ENCODE data around the gene MAGI2. TPM values are rescaled to one million over a fixed set of nuclear protein-coding genes. Genes with fewer than 3 reads are reported as not detected.

MAGI2 gene
- total RNA-seq, 2 donors from 2014 or later: 17.9 to 21.0 TPM

DNA sequence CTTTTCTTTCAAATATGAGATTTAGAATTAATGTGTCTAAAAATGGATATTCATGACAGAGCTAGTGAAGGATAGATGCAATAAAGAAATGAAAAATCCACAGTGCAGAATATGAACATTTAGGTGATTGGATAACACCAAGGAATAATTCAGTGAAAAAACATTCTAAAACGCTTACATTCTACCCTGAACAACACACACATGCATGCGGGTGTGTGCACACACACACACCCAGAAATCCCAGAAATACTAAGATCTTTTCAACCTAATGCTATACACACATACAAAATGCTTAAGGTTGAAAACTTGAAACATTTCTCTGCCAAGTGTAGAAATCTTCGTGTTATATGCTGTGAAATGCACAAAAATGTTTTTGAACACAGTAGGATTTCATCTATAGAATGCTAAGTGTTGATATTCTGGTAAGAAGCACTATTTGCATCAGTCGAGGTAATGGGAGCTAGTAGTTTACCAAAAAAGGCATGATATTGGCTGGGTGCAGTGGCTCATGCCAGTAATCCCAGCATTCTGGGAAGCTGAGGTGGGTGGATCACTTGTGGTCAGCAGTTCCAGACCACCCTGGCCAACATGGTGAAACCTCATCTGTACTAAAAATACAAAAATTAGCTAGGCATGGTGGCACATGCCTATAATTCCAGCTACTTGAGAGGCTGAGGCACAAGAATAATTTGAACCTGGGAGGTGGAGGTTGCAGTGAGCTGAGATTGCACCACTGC lies 1054.3 kb downstream of the MAGI2 start:
- DNase-seq (ENCODE audit: low spot score): no peak
- intact Hi-C loops (cut with DNase I): no loop called here

DNA sequence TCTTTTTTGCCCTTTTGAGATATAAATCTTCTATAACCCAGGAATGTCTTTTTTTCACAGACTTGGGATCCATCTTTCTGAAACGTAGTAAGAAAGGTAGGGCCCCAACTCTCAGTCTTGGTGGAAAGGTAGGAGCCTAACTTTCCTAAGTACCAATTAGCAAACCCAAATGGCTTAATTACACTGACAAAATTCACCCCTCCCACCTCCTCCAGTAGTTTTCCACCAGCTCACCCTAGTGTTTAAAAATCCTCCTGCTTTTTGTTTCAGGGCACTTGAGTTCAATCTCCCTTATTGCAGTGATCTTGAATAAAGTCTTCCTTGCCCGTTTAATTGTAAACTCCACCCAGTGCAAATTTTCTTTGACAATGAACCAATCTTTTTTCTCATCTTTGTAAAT lies 1054.9 kb downstream of the MAGI2 start:
- DNase-seq (ENCODE audit: low spot score): no peak
- intact Hi-C loops (cut with DNase I): no loop called here

DNA sequence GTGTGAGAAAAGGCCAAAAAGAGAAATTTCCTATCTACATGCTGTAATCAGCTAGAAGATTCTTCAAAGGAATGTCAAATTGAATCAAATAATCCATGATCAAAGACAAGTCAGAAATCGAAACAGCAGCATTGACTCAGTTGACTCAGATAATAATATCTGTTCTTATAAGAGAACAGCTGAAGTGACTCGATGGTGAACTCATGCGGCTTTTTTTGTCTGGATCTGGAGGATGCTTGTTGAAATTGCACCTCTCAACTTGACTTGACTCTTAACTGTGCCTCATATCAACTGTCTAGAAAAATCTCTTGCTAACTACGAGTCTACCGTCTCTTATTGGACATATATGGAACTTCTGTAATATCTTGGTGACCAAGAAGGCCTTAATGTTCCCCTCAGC lies 1055.4 kb downstream of the MAGI2 start:
- DNase-seq (ENCODE audit: low spot score): no peak
- intact Hi-C loops (cut with DNase I): no loop called here

DNA sequence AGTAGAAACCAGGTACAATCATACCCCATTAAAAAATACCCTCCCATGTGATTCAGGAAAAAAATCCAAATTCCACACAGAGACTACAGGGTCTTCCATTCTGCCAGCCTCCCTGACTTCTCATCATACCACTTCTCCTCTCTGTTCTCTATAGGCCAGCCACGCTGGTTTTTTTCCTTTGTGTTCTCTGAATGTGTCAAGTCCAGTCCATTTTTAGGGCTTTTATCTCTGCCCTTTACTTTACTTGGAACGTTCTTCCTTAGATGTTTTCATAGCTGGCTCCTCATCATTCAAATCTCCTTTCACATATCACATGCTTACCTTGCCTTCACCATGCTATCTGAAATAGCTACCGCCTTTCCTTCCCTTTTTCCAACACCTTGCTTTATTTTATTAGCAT lies 1057.3 kb downstream of the MAGI2 start:
- no peak for DNase-seq (ENCODE audit: low spot score)
- intact Hi-C loops (cut with DNase I): no loop called here

DNA sequence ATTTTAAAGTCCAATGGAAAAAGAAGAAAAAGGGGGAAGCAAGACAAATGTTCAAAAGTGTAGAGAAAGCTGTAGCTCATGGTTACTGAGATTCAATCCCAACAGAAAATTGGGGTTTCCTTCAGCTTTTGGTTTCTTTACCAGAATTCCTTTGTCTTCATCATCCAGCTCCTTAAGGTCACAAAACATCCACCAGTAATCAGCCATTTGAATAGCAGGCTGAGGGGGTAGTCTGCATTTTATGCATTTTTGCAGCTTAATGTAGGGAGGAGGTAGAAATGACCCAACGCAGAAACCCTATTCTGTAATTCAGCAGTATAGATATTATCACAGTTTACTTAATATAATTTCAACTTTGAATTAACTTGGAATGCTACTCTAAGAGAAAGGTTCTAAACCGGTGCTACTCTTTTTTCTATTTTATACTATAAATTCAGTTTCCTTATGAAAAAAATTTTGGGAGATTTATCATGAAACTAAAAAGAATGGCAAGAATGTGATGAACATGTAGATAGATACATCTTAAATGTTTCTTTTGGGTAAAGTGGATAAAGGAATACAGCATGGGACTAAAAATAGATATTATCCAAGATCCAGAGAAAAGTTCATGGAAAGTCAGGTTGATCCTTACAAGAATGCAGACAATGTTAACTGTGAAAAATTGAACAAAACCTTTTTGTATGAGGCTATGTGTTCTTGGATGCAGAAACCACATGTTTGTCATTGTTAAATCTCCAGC lies 1058.0 kb downstream of the MAGI2 start:
- intact Hi-C loops (cut with DNase I): no loop called here
- DNase-seq (ENCODE audit: low spot score): no peak

DNA sequence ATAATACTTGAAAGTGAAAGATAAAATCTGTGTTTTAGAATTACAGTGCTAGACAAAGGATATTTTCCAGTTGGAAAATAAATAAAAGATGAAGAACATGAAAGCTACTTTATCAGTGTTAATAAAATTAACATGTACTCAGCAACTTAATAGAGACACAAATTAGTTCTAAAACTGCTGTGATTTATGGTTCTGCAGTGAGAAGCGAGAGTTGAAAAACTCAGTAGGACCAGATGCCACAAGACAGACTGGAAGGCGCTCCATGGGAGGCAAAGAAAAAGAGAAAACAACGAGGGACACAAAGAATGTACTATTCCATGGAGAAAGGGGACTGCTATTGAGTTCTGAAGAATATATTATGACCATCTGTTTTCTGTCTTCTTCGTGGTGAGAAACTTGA lies 1064.4 kb downstream of the MAGI2 start:
- no peak for DNase-seq (ENCODE audit: low spot score)
- intact Hi-C loops (cut with DNase I): no loop called here

DNA sequence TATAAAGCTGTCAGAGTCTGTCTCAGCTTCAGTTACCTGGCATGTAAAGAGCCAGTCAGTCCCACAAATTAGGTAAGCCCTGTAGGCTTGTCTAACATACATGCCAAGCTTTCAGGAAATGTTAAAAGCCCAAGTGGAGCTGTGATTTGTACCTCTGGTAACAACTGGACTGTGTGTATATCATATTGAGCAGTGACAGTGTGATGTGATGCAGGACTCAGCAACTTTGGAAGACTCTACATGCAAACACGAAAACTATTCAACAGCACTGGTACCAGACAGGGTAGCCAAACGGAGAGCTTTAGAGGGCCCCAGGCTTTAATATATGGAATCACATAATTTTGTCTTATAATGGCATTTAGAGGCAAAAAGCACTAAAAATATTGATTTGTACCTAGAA lies 1066.9 kb downstream of the MAGI2 start:
- intact Hi-C loops (cut with DNase I): no loop called here
- DNase-seq (ENCODE audit: low spot score): no peak

DNA sequence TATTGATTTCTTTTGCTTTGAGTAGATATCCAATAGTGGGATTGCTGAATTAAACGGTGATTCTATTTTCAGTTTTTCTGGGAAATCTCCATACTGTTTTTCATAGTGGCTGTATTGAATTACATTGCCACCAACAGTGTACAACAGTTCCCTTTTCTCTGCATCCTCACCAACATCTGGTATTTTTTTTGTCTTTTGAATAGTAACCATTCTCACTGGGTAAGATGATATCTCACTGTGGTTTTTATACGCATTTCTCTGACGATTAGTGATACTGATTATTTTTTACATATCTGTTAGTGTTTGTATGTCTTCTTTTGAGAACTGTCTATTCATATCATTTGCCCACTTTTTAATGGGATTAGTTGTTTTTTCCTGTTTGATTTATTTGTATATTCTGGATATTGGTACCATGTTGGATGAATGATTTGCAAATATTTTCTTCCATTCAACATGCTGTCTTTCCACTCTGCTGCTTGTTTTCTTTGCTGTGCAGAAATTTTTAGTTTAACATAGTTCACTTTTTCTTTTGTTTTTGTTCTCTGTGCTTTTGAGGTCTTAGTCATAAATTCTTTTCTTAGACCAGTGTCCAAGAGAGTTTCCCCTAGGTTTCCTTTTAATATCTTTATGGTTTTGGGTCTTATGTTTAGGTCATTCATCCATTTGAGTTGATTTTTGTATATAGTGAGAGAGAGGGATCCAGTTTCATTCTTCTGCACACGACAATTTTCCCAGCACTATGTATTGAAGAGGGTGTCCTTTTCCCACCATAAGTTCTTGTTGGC lies 1070.2 kb downstream of the MAGI2 start:
- DNase-seq (ENCODE audit: low spot score): no peak
- intact Hi-C loops (cut with DNase I): no loop called here

DNA sequence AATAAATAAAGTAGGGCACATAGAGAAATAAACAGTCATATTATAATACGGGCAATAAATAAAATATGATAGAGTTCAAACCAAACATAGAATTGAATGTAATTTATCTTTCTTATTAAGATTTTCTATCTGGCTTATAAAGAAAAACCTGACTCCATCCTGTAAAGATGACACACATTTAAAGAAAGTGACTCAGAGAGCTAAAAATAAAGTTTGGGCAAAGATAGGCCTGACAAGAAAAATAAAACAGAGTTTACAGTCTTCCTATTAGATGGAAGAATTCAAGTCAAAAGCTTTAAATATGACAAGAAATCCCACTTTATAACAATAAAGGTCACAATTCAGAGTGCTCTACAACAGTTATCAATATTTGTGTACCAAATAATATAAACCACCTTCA lies 1074.3 kb downstream of the MAGI2 start:
- DNase-seq (ENCODE audit: low spot score): no peak
- intact Hi-C loops (cut with DNase I): no loop called here

DNA sequence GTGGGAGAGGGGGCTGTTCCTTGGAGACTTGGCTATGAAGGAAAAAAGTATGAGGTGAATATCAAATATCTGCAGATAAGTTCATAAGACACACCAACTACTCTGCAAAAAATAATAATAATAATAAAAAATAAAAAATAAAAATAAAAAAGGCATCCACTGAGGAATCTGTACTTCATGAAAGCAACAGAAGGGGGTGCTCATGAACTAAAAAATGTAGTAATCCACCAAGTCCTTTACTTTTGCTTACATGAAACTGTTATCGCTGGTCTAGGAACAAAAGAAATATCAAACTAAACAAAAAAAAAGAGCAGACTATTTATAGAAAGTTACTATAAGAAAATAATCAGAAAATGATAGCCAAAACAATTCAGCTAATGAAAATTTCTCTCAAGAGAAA lies 1075.9 kb downstream of the MAGI2 start:
- intact Hi-C loops (cut with DNase I): no loop called here
- DNase-seq (ENCODE audit: low spot score): no peak

DNA sequence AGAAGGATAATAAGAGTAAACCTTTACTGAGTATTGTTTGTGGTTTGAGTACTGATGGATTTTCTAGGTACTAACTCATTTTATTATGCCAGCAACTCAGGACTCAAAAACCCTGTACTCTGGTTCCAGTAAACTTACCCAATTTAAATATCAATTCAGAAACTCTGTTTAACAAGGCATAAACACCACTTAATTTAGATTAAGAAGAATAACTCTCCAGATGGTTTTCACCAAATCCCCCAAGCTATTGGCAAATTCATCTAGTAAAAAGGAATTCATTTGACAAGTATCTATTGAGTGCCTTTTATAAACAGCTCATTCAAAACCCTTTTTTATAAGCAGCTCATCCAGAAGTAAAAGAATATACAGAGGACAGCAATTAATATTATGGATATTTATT lies 1082.5 kb downstream of the MAGI2 start:
- DNase-seq (ENCODE audit: low spot score): no peak
- intact Hi-C loops (cut with DNase I): no loop called here

DNA sequence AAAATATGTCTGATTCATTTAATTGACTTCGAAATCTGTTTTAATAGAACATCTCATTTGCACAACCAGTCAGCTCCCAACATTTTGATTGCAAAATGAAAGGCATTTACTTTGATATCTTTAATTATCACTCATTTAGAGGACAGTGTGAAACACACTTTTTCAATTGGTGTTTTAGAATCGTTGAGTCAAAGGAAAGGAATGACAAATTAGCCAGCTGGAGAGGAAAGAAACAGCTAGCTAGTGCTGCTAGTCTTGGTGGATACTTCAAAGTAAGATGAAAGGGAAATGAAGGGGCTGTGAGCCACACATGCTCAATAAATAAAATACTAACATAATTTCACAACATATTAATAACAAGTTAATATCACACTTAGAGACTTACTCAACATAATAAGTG lies 1084.7 kb downstream of the MAGI2 start:
- DNase-seq (ENCODE audit: low spot score): no peak
- intact Hi-C loops (cut with DNase I): no loop called here

DNA sequence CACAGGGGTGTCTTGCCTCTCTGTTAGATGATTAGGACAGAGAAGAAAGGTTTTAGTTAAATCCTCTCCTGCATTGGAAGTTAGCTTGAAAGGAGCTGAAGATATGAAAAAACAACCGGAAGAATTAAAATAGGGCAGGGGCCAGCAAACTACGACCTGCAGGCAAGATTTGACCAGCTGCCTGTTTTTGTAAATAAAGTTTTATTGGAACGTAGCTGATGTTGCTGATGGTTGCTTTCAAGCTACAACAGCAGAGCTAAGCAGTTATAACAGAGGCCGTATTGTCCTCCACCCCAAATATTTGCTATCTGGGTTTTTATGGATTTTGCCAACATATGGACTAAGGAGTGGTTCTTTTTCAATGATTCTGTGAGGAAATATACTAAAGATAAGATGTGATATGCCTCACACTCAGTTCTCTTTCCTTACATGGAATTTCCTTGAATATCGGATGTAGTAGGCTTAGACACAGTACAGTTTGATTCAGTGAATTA lies 1086.1 kb downstream of the MAGI2 start:
- intact Hi-C loops (cut with DNase I): no loop called here
- DNase-seq (ENCODE audit: low spot score): no peak

DNA sequence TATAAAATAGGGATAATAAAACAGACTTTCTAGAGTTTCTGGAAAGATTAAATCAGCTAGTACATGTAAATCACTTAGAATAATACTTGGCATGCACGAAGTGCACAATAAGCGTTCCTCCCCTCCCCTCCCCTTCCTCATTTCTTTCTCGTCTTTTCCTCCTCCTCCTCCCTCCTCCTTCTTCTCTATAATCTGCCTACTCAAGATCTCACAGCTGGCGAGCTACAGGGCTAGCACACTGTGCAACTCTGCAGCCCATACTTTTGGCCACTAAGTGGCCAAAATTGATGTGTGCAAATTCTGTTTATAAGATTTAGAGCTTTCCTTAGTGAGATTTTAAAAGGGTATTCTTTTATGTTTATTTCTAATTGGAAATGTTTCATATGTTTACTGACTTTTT lies 1089.6 kb downstream of the MAGI2 start:
- intact Hi-C loops (cut with DNase I): no loop called here
- no peak for DNase-seq (ENCODE audit: low spot score)

DNA sequence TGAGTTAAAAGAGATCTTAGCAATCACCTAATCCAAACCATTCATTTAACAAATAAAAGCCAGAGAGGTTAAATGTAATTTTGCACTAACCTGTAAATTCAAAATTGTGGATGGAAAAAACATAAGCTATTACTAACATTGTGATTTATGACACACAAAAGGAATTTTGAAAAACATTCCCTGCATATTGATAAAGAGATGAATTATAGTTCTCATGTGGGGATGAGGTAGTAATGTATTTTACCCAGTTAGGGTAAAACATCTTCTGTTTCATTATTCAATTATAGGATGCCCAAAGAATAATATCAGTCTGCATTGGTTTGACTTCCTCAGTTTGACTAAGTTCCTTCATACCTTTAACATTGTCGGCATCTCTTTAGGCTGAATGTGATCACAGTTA lies 1093.6 kb downstream of the MAGI2 start:
- intact Hi-C loops (cut with DNase I): no loop called here
- DNase-seq (ENCODE audit: low spot score): no peak

DNA sequence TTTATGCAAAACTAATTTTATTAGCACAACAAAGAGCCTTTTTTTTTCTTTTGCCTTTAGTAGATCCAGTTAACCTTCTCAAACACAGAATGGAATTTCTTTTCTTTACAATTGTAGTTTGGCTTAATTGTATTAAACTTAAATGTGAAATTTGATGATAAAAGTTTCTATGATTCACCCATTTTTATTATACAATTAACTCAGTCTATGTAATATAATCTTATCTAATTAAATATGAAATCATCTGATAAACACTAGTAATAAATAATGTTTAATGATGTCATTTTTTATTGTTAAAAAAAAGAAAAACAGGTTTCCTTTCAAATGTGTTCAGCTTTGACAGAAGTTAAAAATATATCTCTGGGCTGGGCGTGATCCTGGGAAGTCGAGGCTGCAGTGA lies 1095.8 kb downstream of the MAGI2 start:
- intact Hi-C loops (cut with DNase I): no loop called here
- no peak for DNase-seq (ENCODE audit: low spot score)

DNA sequence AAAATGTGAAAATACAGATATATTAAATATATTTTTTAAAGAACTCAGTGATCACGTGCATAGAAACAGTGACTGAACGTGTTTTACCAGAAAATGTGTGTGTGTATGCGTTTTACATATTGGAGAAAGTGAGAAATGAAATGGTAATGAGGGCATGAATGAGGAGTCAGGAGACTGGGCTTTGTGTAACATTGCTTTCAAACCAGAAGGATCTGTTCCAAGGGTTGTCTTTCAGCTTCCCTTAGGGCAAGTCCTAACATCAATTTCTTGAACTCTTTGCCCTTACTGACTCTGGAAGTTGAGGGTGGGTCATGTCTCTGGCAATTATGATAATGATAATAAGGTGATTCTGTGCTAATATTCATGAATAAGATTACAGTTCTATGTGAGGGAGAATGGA lies 1097.6 kb downstream of the MAGI2 start:
- intact Hi-C loops (cut with DNase I): no loop called here

DNA sequence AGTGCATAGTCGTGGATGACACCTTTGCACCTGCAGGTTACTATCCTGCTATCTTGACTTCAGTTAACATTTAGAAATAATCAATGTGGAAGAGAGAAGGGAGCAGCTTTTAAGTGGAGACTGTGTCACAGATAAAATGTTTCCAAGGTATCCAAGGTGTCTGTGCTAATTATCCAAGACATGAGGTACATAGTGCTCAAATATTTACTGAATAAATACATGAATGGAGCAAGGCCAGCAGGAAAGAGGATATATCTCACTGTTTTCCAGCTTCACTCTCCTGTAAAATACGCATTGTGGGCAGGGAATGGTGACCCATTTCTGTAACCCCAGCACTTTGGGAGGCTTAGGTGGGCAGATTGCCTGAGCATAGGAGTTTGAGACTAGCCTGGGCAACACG lies 1102.5 kb downstream of the MAGI2 start:
- no peak for DNase-seq (ENCODE audit: low spot score)
- intact Hi-C loops (cut with DNase I): no loop called here

More for the DNA sequence above, 1097.6 kb downstream of the MAGI2 start:
- DNase-seq (ENCODE audit: low spot score): no peak

DNA sequence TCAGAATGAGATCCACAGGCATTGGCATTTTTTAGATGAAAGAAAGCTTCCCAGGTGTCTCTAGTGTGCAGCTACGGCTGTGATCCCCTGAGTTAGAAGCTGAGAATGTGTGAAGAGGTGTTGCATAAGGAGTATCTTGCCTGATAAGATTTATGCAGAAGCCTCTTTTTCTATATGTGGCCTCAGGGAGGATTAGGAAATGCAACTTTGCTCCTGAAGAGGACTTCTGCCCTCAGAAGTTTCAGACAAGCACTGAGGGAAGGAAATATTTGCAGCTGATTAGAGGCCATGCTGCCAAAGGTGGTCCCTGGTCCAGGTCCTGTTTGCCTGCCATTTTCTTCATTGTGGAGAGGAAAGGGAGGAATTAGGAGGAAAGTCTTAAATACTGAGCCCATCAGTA lies 1103.1 kb downstream of the MAGI2 start:
- intact Hi-C loops (cut with DNase I): no loop called here
- DNase-seq (ENCODE audit: low spot score): no peak

DNA sequence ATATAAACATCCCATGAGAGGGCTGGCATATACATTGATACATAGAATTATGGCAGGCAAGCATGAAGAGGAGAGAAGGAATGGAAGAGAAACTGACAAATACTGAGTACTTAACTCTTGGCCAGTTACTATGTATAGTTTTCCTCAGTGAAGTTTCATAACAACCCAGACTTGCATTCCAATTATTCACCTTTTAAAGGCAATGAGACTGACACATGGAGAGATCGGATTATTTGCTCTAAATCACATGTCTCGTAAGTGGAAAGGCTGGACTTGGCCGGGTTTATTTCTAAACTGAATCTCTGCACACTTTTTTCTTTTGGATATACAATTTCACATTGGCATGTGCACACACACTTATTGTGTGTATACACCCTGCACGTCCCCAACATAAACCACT lies 1106.6 kb downstream of the MAGI2 start:
- intact Hi-C loops (cut with DNase I): no loop called here

More for the DNA sequence above, 1106.6 kb downstream of the MAGI2 start:
- no peak for DNase-seq (ENCODE audit: low spot score)

All from posterior vena cava (tissue), 2 donors.